ENCODE data around the gene HAUS3.

Gene HAUS3

DNA sequence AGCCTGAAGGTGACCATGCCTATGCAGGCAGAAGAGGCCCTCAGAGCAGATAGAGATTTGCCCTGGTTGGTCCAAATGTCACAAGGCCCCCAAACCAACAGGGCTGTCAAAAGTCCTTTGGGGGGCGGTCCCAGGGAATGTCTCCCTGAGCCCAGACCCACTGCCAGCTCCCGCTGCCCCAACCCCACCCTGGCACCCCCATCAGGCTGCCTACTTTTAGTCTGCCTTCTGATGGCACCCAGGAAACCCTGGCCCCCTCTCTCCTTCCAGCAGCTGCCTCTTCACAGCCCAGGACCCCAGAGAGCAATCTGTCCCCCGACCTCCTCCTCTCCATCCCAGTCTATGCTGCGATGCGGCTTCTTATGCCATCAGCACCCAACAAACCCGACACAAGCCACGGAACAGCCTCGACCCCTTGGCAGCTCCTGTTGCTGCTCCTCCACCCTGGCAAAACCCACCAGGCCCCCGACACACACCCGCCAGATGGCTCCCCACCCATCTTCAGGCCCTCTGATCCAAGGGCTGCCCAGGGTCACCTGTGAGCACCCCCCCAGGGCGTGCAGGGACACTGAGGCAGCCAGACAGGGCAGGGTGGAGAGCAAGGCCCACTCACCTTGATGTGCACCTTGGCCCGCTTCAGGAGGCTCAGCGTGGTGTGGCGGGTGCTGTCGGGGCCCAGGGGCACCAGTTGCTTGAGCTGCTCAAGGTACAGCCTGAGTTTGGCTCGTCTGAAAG, 10.0 kb upstream of the HAUS3 start:
- TF ChIP-seq, protein P1, sequence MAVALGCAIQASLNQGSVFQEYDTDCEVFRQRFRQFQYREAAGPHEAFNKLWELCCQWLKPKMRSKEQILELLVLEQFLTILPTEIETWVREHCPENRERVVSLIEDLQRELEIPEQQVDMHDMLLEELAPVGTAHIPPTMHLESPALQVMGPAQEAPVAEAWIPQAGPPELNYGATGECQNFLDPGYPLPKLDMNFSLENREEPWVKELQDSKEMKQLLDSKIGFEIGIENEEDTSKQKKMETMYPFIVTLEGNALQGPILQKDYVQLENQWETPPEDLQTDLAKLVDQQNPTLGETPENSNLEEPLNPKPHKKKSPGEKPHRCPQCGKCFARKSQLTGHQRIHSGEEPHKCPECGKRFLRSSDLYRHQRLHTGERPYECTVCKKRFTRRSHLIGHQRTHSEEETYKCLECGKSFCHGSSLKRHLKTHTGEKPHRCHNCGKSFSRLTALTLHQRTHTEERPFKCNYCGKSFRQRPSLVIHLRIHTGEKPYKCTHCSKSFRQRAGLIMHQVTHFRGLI (tag by site-specific recombination; IDR thresholded peaks at IDR 0.05) = no peak
- TF ChIP-seq, protein P2, sequence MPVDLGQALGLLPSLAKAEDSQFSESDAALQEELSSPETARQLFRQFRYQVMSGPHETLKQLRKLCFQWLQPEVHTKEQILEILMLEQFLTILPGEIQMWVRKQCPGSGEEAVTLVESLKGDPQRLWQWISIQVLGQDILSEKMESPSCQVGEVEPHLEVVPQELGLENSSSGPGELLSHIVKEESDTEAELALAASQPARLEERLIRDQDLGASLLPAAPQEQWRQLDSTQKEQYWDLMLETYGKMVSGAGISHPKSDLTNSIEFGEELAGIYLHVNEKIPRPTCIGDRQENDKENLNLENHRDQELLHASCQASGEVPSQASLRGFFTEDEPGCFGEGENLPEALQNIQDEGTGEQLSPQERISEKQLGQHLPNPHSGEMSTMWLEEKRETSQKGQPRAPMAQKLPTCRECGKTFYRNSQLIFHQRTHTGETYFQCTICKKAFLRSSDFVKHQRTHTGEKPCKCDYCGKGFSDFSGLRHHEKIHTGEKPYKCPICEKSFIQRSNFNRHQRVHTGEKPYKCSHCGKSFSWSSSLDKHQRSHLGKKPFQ (tag by site-specific recombination; IDR thresholded peaks at IDR 0.05) = no peak
- TF ChIP-seq ZNF670 (tag by site-specific recombination; IDR thresholded peaks at IDR 0.05; ENCODE audit: low read depth) (no peak), ZSCAN30 (tag by site-specific recombination; IDR thresholded peaks at IDR 0.05) (no peak), ZNF394 (tag by site-specific recombination; IDR thresholded peaks at IDR 0.05; ENCODE audit: borderline replicate concordance) (no peak), ZNF521 (tag by site-specific recombination; IDR thresholded peaks at IDR 0.05) (no peak), ZNF324 (tag by site-specific recombination; IDR thresholded peaks at IDR 0.05) (no peak), IKZF3 (tag by site-specific recombination; IDR thresholded peaks at IDR 0.05) (no peak)
- TF ChIP-seq, protein P3, sequence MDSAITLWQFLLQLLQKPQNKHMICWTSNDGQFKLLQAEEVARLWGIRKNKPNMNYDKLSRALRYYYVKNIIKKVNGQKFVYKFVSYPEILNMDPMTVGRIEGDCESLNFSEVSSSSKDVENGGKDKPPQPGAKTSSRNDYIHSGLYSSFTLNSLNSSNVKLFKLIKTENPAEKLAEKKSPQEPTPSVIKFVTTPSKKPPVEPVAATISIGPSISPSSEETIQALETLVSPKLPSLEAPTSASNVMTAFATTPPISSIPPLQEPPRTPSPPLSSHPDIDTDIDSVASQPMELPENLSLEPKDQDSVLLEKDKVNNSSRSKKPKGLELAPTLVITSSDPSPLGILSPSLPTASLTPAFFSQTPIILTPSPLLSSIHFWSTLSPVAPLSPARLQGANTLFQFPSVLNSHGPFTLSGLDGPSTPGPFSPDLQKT (IDR thresholded peaks at IDR 0.05; ENCODE audit: borderline replicate concordance, low read depth, low read length) = no peak
- TF ChIP-seq, protein P4, sequence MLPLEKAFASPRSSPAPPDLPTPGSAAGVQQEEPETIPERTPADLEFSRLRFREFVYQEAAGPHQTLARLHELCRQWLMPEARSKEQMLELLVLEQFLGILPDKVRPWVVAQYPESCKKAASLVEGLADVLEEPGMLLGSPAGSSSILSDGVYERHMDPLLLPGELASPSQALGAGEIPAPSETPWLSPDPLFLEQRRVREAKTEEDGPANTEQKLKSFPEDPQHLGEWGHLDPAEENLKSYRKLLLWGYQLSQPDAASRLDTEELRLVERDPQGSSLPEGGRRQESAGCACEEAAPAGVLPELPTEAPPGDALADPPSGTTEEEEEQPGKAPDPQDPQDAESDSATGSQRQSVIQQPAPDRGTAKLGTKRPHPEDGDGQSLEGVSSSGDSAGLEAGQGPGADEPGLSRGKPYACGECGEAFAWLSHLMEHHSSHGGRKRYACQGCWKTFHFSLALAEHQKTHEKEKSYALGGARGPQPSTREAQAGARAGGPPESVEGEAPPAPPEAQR (tag by site-specific recombination; IDR thresholded peaks at IDR 0.05) = no peak
- Histone ChIP-seq H3K4me3 (ENCODE audit: low read depth, low read length) (no peak overlapping the region), H3K36me3 (ENCODE audit: control insufficient read depth in 2 of 2, insufficient read depth in 1 of 2, low read length in 2 of 2) (peaks cover 0 to 78% of the 10 kb centered on the region in 2 experiments; a peak in 1 of 3 replicates), H3K9me3 (ENCODE audit: control insufficient read depth, insufficient read depth, low read depth, low read length) (no peaks in the 10 kb centered on the region), H3K27ac (ENCODE audit: extremely low read depth, low read depth, low read length) (no peak overlapping the region), H3K4me1 (ENCODE audit: control insufficient read depth, insufficient read depth, low read length) (no peaks in the 10 kb centered on the region)
- CTCF ChIA-PET = no interaction called here
- POLR2A ChIA-PET = interaction anchor here (1.5 kb wide), 1 partner anchor 10 kb away, joined by 3 read pairs; the partner anchor contains the start of genes HAUS3 and POLN

DNA sequence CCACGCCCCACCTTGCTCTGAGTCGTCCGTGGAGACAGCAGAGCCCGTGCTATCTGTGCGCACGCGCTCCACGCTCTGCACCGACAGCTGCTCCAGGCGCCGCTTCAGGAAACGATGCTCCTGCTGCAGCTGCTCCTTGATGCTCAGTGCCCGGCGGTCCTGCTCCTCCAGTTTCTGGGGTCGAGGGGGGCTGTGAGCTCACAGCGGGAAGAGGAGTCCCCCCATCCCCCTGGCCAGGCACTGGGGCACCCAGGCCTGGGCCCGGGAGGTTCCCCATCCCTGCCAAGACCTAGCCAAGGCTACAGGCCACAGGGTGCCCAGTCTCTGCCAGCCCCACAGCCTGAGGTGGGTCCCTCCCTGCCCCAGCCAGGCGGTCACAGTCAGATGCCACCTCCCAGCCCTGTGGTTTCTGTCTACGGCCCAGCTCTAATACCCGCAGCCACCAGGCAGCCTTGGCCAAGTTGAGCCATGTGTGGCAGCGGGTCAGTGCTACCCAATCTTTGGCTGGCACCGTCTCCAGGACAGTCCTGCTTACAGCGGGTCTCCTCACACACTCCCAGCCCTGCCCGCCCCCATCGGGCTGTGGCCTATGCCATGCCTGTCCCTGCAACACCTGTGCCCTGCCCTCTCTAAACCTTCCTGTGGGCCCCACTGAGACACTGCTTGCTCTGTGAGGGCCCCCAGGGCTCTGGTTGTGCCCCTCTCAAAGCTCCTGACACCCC, 9.3 kb upstream of the HAUS3 start:
- no peak overlapping the region for H3K4me3 ChIP-seq (ENCODE audit: low read depth, low read length)
- CTCF ChIA-PET = no interaction called here
- no peaks in the 10 kb centered on the region for H3K9me3 ChIP-seq (ENCODE audit: control insufficient read depth, insufficient read depth, low read depth, low read length)
- TF ChIP-seq, protein P5, sequence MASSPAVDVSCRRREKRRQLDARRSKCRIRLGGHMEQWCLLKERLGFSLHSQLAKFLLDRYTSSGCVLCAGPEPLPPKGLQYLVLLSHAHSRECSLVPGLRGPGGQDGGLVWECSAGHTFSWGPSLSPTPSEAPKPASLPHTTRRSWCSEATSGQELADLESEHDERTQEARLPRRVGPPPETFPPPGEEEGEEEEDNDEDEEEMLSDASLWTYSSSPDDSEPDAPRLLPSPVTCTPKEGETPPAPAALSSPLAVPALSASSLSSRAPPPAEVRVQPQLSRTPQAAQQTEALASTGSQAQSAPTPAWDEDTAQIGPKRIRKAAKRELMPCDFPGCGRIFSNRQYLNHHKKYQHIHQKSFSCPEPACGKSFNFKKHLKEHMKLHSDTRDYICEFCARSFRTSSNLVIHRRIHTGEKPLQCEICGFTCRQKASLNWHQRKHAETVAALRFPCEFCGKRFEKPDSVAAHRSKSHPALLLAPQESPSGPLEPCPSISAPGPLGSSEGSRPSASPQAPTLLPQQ (tag by site-specific recombination; IDR thresholded peaks at IDR 0.05) = 0 out of 2 replicates have a peak, but pooled peaks have one; percentile 19
- TF ChIP-seq ZNF600 (tag by site-specific recombination; IDR thresholded peaks at IDR 0.05) = no peak
- TF ChIP-seq, protein P6, sequence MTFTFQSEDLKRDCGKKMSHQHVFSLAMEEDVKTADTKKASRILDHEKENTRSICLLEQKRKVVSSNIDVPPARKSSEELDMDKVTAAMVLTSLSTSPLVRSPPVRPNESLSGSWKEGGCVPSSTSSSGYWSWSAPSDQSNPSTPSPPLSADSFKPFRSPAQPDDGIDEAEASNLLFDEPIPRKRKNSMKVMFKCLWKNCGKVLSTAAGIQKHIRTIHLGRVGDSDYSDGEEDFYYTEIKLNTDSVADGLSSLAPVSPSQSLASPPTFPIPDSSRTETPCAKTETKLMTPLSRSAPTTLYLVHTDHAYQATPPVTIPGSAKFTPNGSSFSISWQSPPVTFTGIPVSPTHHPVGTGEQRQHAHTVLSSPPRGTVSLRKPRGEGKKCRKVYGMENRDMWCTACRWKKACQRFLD (tag by site-specific recombination; IDR thresholded peaks at IDR 0.05) = no peak
- H3K4me1 ChIP-seq (ENCODE audit: control insufficient read depth, insufficient read depth, low read length) = no peaks in the 10 kb centered on the region
- POLR2A ChIA-PET = interaction anchor here (1.5 kb wide), 1 partner anchor 9 kb away, joined by 3 read pairs; the partner anchor contains the start of genes HAUS3 and POLN
- peaks cover 0 to 71% of the 10 kb centered on the region in 2 experiments; a peak in 1 of 3 replicates for H3K36me3 ChIP-seq (ENCODE audit: control insufficient read depth in 2 of 2, insufficient read depth in 1 of 2, low read length in 2 of 2)
- no peak overlapping the region for H3K27ac ChIP-seq (ENCODE audit: extremely low read depth, low read depth, low read length)

Data from HEK293 (cell line).